Measurements from ENCODE around the gene HOXB5.
A peak's percentile ranks its signal among the peaks of the same experiment; 100 is the strongest.

The HOXB5 gene

DNA sequence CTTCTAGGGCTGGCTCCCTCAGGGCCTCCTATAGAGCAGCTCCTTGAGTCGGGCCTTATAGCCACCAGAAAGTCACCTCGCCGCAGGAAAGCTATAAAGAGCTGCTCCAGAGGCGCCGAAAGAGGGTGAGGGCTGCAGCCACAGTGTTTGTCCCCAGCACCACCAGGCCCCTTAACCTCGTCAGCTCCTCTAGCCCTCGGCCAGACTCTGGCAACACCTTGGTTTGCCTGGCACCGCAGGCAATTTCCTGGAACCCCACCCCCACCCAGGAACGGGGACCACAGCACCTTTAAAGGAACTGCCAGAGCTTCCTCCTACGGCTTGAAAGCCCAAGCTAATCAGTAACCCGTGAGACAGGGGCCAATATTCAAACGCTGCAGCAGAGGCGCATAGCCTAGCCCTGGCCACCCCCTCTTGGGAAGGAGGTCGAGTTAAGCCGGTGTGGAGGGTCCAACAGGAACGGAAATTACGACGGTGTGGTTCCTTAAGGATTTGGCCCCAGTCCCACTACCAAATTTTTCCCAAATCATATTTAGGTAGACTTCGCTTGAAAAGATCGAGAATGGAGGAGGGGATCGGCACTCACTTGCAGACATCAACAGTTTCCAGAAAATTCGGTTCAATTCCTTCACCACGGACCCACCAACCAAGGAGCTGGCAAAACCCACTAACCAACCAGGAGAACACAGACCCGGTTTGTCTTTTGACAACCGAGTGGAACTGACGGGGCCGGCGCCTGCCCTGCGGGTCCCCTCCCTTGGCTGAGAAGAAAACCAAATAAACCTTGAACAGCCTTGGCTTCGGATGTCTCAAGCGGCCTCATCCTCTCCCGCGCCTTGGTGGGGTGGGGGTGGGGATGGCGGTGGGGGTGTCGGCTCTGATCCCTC lies 8.2 kb upstream of the HOXB5 start:
- no peak for DNase-seq (ENCODE audit: low spot score)

DNA sequence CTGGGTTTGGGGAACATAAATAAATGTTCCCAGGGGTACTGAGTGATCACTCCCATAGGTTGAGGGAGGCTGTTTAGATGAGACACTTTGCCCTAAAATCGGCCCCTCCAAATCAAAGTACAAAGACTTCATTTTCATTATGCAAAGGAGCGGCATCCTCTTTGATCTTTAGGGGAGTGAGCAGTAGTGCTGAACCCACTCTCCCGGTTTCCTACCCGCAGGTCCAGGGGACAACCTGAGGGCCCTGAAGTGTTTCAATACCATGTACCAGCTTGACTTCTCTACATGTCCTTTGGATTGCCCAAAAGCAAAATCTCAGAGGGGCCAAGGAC lies 7.6 kb upstream of the HOXB5 start:
- no peak for DNase-seq (ENCODE audit: low spot score)

GRCh38 chr17:48600244-48601098 lies 6.9 kb upstream of the HOXB5 start:
- DNase-seq (ENCODE audit: low spot score), result no peak

GRCh38 chr17:48599354-48599753 lies 5.8 kb upstream of the HOXB5 start:
- DNase-seq (ENCODE audit: low spot score), result no peak

DNA sequence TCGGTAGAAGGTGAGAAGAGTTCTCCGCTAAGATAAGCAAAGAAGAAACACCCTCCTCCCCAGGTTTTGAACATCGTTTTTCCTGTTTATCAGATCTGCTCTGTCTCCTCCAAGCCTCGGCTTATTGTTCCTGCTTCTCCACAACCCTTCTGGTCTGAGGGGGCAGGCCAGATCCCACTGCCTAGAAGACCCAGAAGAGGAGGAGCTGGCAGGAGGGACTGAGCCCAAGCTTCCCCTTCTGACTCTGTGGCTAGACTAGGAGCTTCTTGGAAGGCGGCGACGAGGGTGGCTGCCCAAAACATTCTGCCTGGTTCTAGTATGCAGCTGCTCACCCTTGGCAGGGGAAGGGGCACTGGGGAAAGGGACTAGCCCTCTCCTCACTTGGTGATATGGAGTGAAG lies 5.2 kb upstream of the HOXB5 start:
- no peak for DNase-seq (ENCODE audit: low spot score)

DNA sequence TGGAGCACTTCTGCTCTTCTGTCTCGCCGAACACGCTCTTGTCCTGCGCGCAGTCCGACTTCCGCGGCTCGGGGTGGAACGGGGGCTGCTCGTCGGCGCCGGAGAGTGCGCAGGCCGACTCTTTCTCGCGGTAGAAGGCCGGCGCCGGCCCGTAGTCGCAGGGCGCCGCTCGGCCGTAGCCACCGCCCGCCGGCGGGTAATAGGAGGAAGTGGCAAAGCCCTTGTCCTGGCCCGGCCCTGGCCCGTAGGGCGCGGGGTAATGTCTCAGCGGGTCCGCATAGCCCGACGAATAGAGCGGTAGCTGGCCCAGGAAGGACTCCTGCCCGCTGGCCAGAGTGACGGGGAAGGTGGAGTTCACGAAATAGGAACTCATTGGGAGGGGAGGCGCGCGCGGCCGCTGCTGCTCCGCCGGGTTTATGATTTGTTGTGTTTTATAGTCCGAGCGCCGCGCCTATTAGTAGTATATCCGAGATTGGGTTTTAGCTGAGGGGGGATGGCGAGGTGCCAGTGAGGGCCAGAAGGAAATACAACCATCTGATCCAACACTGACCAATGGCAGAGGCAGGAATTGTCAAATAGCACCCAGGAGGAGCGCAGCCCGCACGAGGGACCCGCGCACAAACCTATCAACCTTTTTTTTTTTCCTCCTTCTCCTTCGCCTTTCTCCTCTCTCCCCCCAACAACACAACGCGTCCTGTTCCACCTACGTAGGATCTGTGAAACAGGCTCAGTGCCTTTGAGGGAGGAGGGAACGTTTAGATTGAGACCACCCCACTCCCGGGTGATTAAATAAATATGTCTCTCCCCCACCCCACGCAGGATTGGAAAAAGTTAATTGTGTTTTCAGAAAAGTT lies 4.4 kb upstream of the HOXB5 start:
- no peak for DNase-seq (ENCODE audit: low spot score)

- no peak for DNase-seq (ENCODE audit: low spot score)
These were observed 3.9 kb upstream of the HOXB5 start for GRCh38 chr17:48597528-48597777.

- DNase-seq (ENCODE audit: low spot score), result no peak
These were observed 3.4 kb upstream of the HOXB5 start for GRCh38 chr17:48596735-48597527.

- DNase-seq (ENCODE audit: low spot score), result no peak
These were observed 2.6 kb upstream of the HOXB5 start for GRCh38 chr17:48596000-48596734.

GRCh38 chr17:48595278-48595999 lies 1.9 kb upstream of the HOXB5 start:
- DNase-seq (ENCODE audit: low spot score), result no peak

DNA sequence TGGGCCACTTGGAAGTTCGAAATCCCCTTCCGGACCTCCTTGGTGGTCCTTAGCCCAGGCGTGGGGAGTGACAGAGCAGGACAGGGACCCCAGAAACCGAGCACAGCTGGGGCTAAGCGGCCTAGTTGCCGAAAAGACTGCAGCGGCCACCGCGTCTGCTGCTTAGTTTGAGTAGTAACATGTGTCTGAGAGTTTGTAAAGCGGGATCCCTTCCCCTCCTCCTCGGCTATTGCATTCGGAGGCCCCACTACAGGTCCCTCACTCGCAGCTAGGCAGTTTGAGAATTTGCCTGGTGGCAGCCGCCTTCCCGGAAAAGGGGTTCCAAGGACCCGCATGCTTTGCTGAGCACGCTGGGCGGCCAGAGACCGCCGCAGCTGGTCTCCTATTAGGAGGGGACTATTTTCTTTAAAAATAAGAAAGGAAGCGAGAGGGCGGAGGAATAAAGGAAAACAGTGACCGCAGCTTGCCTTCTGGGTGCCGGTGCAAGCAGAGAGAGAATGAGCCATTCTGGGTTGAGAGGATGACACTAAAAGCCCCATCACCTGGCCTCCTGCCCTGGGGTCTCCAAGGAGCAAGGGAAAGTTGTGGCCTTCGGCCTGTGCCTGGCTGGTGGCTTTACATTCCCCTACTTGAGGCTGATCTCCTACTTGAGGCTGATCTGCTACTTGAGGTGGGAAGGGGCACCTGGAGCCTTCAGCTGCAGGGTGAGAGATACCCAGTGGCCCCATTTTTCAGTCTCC lies 1.1 kb upstream of the HOXB5 start:
- DNase-seq (ENCODE audit: low spot score), result no peak

DNA sequence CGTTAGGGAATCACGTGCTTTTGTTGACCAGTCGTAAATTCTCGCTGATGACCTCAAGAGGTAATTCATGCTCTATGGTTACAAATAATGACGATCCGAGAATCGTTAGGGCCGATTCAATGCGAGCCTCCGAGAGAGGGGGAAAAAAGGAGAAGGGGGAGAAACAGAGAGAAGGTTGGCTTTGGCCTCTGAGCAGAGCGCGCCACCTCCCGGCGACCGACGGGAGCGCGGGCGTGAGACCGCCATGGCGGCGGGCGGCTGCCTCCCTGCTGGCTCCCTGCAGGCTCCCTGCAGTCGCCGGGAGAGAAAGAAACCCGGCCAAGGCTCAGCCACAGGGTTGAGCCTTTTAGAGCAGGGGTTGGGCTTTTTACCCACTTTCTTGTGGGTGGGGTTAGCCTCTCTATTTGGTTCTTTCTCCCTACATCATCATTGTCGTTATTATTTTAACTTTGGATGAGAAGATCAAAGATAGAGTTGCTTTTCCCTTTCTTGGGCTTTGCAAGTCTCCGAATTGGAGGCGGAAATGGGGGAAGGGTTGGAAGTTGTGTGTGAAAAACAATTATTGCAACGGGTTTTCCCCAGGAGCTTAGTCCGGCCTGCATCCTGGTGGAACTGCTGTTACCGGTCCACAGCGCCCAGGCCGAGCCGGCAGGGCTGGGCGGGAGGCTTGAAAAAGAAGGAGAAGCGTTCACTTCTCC lies 410 bp upstream of the HOXB5 start:
- DNase-seq (ENCODE audit: low spot score), result peak; percentile 77

DNA sequence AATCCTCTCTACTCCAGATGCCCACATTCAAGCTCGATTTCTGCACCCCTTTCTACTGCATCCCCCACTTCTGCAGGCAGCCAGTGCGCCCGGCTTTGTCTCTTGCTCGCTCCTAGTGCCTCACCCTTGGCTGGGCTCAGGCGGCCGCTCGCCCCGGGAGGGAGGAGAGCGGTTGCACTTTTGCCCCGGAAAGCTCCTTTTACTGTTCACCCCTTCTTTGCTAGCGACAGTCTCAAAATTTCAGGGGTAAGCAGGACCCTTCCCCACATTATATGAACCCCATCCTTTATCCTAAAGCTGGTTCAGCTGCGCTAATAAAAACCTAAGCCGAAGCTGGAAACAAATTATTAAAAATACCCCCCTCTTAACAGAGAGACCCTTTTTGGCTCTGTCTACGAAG lies 1.0 kb downstream of the HOXB5 start:
- DNase-seq (ENCODE audit: low spot score), result no peak

DNA sequence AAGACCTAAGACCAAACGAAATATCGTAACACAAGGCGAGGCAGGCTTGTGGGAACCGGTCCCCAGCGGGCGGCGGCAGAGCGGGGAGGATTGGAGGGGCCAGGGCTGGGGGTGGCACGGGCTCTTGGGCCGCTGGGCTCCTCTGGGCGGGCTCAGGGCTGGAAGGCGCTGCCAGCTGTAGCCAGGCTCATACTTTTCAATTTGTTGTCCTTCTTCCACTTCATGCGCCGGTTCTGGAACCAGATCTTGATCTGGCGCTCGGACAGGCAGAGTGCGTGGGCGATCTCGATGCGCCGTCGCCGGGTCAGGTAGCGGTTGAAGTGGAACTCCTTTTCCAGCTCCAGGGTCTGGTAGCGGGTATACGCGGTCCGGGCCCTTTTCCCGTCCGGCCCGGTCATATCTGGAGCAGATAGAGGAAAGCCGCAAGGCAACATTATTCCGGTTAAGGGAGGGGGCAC lies 1.5 kb downstream of the HOXB5 start:
- no peak for DNase-seq (ENCODE audit: low spot score)

GRCh38 chr17:48591255-48592056 lies 2.1 kb downstream of the HOXB5 start:
- no peak for DNase-seq (ENCODE audit: low spot score)

DNA sequence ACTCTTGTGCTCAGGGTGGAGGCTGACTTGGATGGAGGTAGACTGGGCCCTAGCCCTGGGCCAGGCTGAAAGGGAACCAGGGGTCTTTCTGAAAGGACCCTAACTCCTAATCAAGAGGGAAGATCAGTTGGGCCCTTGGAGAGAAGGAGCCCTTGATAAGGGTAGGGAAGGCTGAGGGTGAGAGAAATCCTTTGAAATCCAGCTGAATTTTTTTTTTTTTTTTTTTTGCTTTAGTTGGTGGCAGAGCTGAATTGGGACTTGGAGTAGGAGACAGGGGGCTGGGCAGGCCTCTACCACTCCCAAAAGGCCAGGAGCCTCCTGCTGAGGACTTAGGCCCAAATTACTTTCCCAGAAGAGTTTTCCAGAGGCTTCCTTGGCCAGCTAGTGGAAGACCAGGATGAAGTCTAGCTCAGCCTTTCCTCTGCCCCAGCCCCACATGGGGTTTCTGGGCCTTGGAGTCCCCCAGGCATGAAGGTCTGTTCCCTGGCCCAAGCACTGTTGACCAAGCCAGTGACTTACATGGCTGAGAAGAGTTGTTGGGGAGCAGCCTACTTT lies 2.9 kb downstream of the HOXB5 start:
- no peak for DNase-seq (ENCODE audit: low spot score)

DNA sequence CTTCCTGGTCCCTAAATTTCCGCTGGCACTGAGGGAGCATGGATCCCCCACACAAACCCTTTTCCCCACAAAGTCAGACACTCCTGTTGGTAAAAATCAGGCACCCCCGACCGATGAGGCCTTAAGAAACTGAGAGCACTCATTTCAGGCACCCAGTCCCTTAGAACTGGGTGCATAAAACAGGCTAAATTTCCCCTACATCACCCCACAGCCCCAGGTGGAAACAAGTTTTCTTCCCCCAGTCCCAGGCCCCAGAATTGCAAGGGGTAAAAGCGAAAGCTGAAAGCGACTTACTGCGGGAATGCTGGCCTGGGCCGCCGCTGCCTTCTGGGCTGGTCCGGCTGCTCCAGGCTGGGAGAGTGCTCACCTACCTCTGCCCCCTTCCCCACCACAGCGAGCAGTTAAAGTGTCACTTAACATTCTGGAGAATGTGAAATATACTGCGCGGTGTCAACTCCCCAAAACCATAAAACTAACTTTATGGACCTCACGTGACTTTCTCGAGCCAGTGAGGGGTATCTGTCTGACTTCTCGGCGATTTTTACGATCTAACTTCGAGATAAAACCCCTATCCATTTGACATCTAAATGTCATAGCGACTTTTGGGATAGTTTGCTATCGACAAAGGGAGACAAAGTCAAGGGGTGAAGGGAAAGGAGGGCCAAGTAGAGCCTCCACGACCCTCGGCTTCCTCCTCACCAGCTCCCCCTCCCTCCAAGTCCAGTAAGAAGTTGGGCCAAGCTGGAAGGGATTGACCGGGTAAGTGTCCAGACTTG lies 3.6 kb downstream of the HOXB5 start, which contains the start of gene HOXB3:
Gene HOXB3, minus strand, starts transcription at position 411 of the 776 bp plus-strand sequence. CDS start 37,767 bp downstream, outside the sequence.
- no peak for DNase-seq (ENCODE audit: low spot score)

Measured in hematopoietic multipotent progenitor cell treated with erythropoietin and hydrocortisone succinate and interleukin-3 and kit ligand, for 15 days (in vitro differentiated cells).